Endothelial cell of umbilical vein (primary cell): ENCODE measurements around the gene ZNF511.

Source experiments
- POLR2A ChIP-seq: IDR thresholded peaks from 2 replicates; pipeline ENCODE4 v1.6.1; 2012; ENCODE audit warnings: low read depth, mild to moderate bottlenecking, control low read depth, low read length
- TF ChIP-seq, protein P1 (sequence below), 2 donors: IDR thresholded peaks; 1 replicate in 1 of 2; 2 replicates in 1 of 2; pipeline ENCODE4 v1.5.1; 2011; ENCODE audit warnings: low read length in 2 of 2, mild to moderate bottlenecking in 2 of 2, moderate library complexity in 2 of 2, control low read depth in 1 of 2, inconsistent platforms in 1 of 2, low read depth in 1 of 2; ENCODE audit not compliant: insufficient read depth in 1 of 2; ENCODE audit errors: extremely low read depth in 1 of 2
- TF ChIP-seq, protein P2 (sequence below): IDR thresholded peaks from 2 replicates; pipeline ENCODE4 v1.6.1; 2011; ENCODE audit not compliant: insufficient read depth, insufficient read length

DNA sequence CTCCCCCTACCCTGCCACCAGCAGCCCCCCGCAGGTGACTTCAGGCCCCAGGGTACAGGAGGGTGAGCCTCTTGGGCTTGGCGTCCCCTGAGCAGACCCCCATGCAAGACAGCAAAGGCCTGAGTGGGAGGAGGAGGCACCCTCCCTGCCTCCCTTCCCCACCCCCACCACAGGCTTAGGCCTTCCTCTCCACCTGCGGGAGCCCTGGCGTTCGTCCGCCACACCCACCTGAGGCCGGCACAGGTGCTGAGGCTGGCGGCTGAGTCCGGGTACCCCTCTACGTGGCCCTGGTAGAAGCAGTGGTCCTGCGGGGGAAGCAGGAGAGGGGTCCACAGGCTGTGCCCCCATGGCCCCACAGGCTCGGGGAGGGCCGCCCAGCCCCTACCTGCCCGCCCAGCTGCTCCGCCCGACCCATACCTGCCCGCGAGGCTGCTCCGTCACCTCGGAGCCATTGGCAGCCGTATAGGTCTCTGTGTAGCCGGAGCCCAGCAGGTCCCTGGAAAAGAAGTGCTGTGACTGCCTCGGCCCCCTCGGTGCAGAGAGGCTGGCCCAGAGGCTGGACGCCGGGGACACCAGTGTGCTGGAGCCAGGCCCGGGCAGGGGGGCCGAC, 35.1 kb upstream of the ZNF511 start:
- TF ChIP-seq, protein P1, sequence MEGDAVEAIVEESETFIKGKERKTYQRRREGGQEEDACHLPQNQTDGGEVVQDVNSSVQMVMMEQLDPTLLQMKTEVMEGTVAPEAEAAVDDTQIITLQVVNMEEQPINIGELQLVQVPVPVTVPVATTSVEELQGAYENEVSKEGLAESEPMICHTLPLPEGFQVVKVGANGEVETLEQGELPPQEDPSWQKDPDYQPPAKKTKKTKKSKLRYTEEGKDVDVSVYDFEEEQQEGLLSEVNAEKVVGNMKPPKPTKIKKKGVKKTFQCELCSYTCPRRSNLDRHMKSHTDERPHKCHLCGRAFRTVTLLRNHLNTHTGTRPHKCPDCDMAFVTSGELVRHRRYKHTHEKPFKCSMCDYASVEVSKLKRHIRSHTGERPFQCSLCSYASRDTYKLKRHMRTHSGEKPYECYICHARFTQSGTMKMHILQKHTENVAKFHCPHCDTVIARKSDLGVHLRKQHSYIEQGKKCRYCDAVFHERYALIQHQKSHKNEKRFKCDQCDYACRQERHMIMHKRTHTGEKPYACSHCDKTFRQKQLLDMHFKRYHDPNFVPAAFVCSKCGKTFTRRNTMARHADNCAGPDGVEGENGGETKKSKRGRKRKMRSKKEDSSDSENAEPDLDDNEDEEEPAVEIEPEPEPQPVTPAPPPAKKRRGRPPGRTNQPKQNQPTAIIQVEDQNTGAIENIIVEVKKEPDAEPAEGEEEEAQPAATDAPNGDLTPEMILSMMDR (IDR thresholded peaks at IDR 0.05; ENCODE audit: extremely low read depth in 1 of 2, insufficient read depth in 1 of 2, low read depth in 1 of 2, low read length in 2 of 2): no peak
- TF ChIP-seq, protein P2, sequence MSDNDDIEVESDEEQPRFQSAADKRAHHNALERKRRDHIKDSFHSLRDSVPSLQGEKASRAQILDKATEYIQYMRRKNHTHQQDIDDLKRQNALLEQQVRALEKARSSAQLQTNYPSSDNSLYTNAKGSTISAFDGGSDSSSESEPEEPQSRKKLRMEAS: no peak
- no peak for TF ChIP-seq POLR2A
